IMR-90 (cell line): Measurements from ENCODE around the gene SLC18A2. TPM values are rescaled to one million over a fixed set of nuclear protein-coding genes. Genes with fewer than 3 reads are reported as not detected.

Experiments
- ATAC-seq: fragments of 200-7000 bp; cut with Tn5 transposase; 2 replicates; pipeline ENCODE4 v1.9.1; 2020; ENCODE audit warnings: low read depth, mild to moderate bottlenecking, moderate library complexity
- BruUV-seq: library from RNA; stranded (reverse); fragments of 400-500 nt; replicated peaks from 2 replicates; lab custom pipeline; 2021; lab: Mats Ljungman, UMichigan
- CTCF ChIA-PET: fragments of 300-600 bp; formaldehyde crosslinking; extraction: SDS; loops from one replicate; lab custom pipeline; 2021; ENCODE audit warnings: antibody characterized with exemption; lab: Yijun Ruan, JAX
- POLR2A ChIA-PET: fragments of 300-600 bp; sonication (Branson Sonifier 250); formaldehyde crosslinking; loops from one replicate; lab custom pipeline; 2022; ENCODE audit warnings: antibody characterized with exemption; ENCODE audit not compliant: unreplicated experiment; lab: Charles Lee
- DNase-seq: peaks from one replicate; pipeline ENCODE4 v3.0.0; 2013
- H2AFZ ChIP-seq: replicated peaks from 2 replicates; pipeline ENCODE3; 2013; ENCODE audit warnings: low read length, mild to moderate bottlenecking; ENCODE audit not compliant: poor library complexity
- H2AK5ac ChIP-seq: 2 replicates; pipeline ENCODE4 v1.6.1; 2013; ENCODE audit warnings: low read depth, low read length, inconsistent platforms
- H2AK9ac ChIP-seq: replicated peaks from 2 replicates; pipeline ENCODE3; 2013; ENCODE audit warnings: mild to moderate bottlenecking, low read depth, low read length, moderate library complexity; ENCODE audit not compliant: poor library complexity
- H2BK120ac ChIP-seq: 2 replicates; pipeline ENCODE4 v1.6.1; 2013; ENCODE audit warnings: low read depth, low read length, inconsistent platforms
- H2BK15ac ChIP-seq: 3 replicates; pipeline ENCODE4 v1.6.1; 2013; ENCODE audit warnings: low read depth, low read length, inconsistent platforms
- H2BK20ac ChIP-seq: 2 replicates; pipeline ENCODE4 v1.6.1; 2013; ENCODE audit warnings: low read depth, mild to moderate bottlenecking, inconsistent platforms, low read length, moderate library complexity
- H2BK5ac ChIP-seq: 2 replicates; pipeline ENCODE4 v1.6.1; 2013; ENCODE audit warnings: mild to moderate bottlenecking, low read depth, low read length, inconsistent platforms; ENCODE audit not compliant: poor library complexity, severe bottlenecking
- H3K14ac ChIP-seq: replicated peaks from 2 replicates; pipeline ENCODE4 v1.6.1; 2013; ENCODE audit warnings: low read depth, low read length, inconsistent platforms
- H3K18ac ChIP-seq: 2 replicates; pipeline ENCODE4 v1.6.1; 2013; ENCODE audit warnings: low read depth, low read length, control low read depth
- H3K23ac ChIP-seq: 2 replicates; pipeline ENCODE4 v1.6.1; 2013; ENCODE audit warnings: low read depth, low read length, inconsistent platforms
- H3K27ac ChIP-seq: 2 replicates; pipeline ENCODE4 v1.5.1; 2013; ENCODE audit warnings: mild to moderate bottlenecking, control low read depth, low read length; ENCODE audit not compliant: insufficient read depth
- H3K27me3 ChIP-seq: 2 replicates; pipeline ENCODE4 v1.6.1; 2013; ENCODE audit warnings: low read length; ENCODE audit not compliant: control insufficient read depth, insufficient read depth
- H3K36me3 ChIP-seq: 2 replicates; pipeline ENCODE4 v1.6.1; 2013; ENCODE audit warnings: low read length, mixed read lengths; ENCODE audit not compliant: control insufficient read depth, insufficient read depth
- H3K4ac ChIP-seq: 2 replicates; pipeline ENCODE4 v1.6.1; 2013; ENCODE audit warnings: low read depth, low read length, inconsistent platforms
- H3K4me1 ChIP-seq: 2 replicates; pipeline ENCODE4 v1.6.1; 2013; ENCODE audit warnings: low read length, mixed read lengths; ENCODE audit not compliant: control insufficient read depth, insufficient read depth
- H3K4me2 ChIP-seq: 2 replicates; pipeline ENCODE4 v1.6.1; 2013; ENCODE audit warnings: low read depth, mild to moderate bottlenecking, control low read depth, low read length, moderate library complexity
- H3K4me3 ChIP-seq: 2 replicates; pipeline ENCODE4 v1.5.1; 2013; ENCODE audit warnings: low read depth, mild to moderate bottlenecking, control low read depth, low read length, moderate library complexity; ENCODE audit not compliant: insufficient read depth
- H3K56ac ChIP-seq: 2 replicates; pipeline ENCODE4 v1.6.1; 2013; ENCODE audit warnings: low read length, inconsistent platforms; ENCODE audit not compliant: insufficient read depth; ENCODE audit errors: extremely low read depth
- H3K79me1 ChIP-seq, 2 experiments: 2 replicates each; pipeline ENCODE4 v1.6.1; 2013; ENCODE audit warnings: low read length in 2 of 2, inconsistent platforms in 1 of 2, low read depth in 1 of 2
- H3K9ac ChIP-seq: 2 replicates; pipeline ENCODE4 v1.6.1; 2013; ENCODE audit warnings: low read depth, low read length, control low read depth
- H3K9me1 ChIP-seq: 2 replicates; pipeline ENCODE4 v1.6.1; 2013; ENCODE audit warnings: low read length, inconsistent platforms; ENCODE audit not compliant: insufficient read depth
- H3K9me3 ChIP-seq: 2 replicates; pipeline ENCODE4 v1.6.1; 2013; ENCODE audit warnings: low read length; ENCODE audit not compliant: control insufficient read depth, insufficient read depth
- H4K20me1 ChIP-seq: 2 replicates; pipeline ENCODE4 v1.6.1; 2013; ENCODE audit warnings: low read length, inconsistent platforms; ENCODE audit not compliant: insufficient read depth
- H4K5ac ChIP-seq: 2 replicates; pipeline ENCODE4 v1.6.1; 2013; ENCODE audit warnings: mild to moderate bottlenecking, low read depth, low read length, control low read depth
- H4K8ac ChIP-seq, 2 experiments: 2 replicates each; pipeline ENCODE4 v1.6.1; 2013; ENCODE audit warnings: low read depth in 2 of 2, low read length in 2 of 2, control low read depth in 1 of 2, inconsistent platforms in 1 of 2
- H4K91ac ChIP-seq: 2 replicates; pipeline ENCODE4 v1.6.1; 2013; ENCODE audit warnings: low read depth, low read length, inconsistent platforms; ENCODE audit not compliant: insufficient read depth
- CEBPB ChIP-seq: IDR thresholded peaks from 2 replicates; pipeline ENCODE4 v1.6.1; 2012; ENCODE audit warnings: low read depth, low read length, improper control_type of control experiment
- FOS ChIP-seq: fragments of 150-350 bp; IDR thresholded peaks from 2 replicates; pipeline ENCODE4 v1.6.1; 2016; ENCODE audit warnings: low read depth, low read length
- MAZ ChIP-seq: IDR thresholded peaks from 2 replicates; pipeline ENCODE4 v1.6.1; 2012; ENCODE audit warnings: low read depth, mild to moderate bottlenecking, low read length, improper control_type of control experiment, moderate library complexity, borderline replicate concordance
- POLR2A ChIP-seq: IDR thresholded peaks from 2 replicates; pipeline ENCODE4 v1.6.1; 2012; ENCODE audit warnings: mild to moderate bottlenecking, low read depth, low read length
- SMC3 ChIP-seq: fragments of 150-350 bp; IDR thresholded peaks from 2 replicates; pipeline ENCODE4 v1.6.1; 2016; ENCODE audit warnings: low read depth, mild to moderate bottlenecking, antibody characterized with exemption, low read length, moderate library complexity
- WGBS, 2 experiments: methylation state at CpG; one replicate each; pipeline versions ENCODE4 v1.1.5 to v1.1.7; 2013; ENCODE audit warnings: missing lambda C conversion rate in 2 of 2; ENCODE audit not compliant: insufficient read length in 1 of 2; ENCODE audit errors: extremely low coverage in 2 of 2; 5-methylcytosine and 5-hydroxymethylcytosine counted together
- dilution Hi-C: fragments of 300-500 bp; cut with HindIII; formaldehyde crosslinking; loops from one replicate; pipeline ENCODE4 v1.14.3; 2018; ENCODE audit warnings: low sequenced_read_pairs; ENCODE audit not compliant: unreplicated experiment
- in situ Hi-C: fragments of 300-500 bp; cut with MboI; formaldehyde crosslinking; loops from 3 replicates; pipeline ENCODE4 v1.14.3; 2019; ENCODE audit warnings: low sequenced_read_pairs, inconsistent platforms, mixed read lengths
- intact Hi-C: fragments of 100-400 bp; cut with micrococcal nuclease; formaldehyde crosslinking; loops from 2 replicates; pipeline ENCODE4 v1.10.0; 2022
- polyA plus RNA-seq, 3 experiments: library from polyadenylated mRNA; depleted of rRNA; stranded (reverse); fragments of >200 nt; gene quantifications; 2 replicates each; pipeline ENCODE4 v1.2.3, GENCODE V29; 2012; ENCODE audit warnings: low replicate concordance in 1 of 3
- total RNA-seq: library from RNA; depleted of rRNA; stranded (reverse); fragments of >200 nt; gene quantifications from 2 replicates; pipeline ENCODE4 v1.2.3, GENCODE V29; 2012
- TF ChIP-seq, protein P1 (sequence below): fragments of 150-350 bp; IDR thresholded peaks from 2 replicates; pipeline ENCODE4 v1.6.1; 2016; ENCODE audit warnings: low read depth, mild to moderate bottlenecking, low read length, moderate library complexity, borderline replicate concordance

SLC18A2 gene
- total and polyA plus RNA-seq, 2 of the 4 experiments (the other 2 are of a cell fraction) = not detected

DNA sequence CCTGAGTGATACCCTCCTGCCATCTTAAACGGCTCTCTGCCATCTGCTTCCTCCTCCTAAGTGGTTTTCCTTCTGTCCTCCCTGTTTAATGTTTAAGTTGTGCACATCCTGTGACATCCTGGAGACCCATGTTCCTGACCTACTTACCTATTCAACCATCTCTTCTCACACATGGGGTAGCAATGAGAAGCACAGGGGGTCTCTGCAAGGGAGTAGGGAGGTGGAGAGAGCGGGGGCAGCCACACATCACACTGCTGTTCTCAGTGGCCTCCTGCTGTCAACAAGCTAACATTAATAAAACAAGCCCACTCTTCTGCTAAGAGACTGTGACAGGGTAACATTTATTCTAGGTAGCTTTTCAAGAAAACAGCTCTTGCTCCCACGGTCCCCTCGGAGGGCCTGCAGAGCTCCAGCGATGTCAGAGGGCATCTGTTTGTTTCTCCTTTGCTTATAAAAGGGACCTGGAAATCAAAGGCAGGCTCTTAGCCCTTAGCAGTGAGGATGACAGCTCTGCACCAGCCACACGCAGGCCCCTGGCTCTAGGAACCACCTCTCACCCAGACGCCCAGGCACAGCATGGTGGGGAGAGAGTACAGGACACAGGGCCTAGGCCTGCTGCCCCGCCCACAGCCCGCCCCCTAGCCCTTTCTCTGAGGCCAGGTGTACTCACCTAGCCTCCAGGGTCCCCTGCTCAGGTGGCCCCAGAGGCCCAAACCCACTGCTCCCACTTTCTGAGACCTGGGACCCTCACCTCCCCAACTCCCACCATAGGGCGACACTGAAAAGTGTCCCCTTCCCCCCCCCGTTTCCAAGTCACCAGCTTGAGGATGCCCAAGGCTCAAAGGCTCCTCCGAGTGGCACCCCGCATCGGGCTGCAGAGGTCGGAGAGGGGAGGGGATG is 943 bp upstream of the SLC18A2 start:
- ATAC-seq = no peak

More for the DNA sequence above, 943 bp upstream of the SLC18A2 start:
- Histone ChIP-seq H2AK9ac (no peak overlapping the region), H3K9ac (no peak overlapping the region), H2AFZ (no peak overlapping the region), H3K36me3 (no peaks in the 10 kb centered on the region), H3K56ac (no peak overlapping the region), H2BK20ac (no peak overlapping the region), H4K5ac (no peak overlapping the region), H4K20me1 (no peaks in the 10 kb centered on the region), H3K4me1 (no peaks in the 10 kb centered on the region), H3K23ac (no peak overlapping the region), H3K14ac (no peak overlapping the region), H3K27me3 (peaks cover 41% of the 10 kb centered on the region), H3K27ac (no peak overlapping the region), H2BK5ac (no peak overlapping the region), H4K8ac (no peak overlapping the region), H3K18ac (no peak overlapping the region), H3K9me3 (no peaks in the 10 kb centered on the region), H2BK120ac (no peak overlapping the region), H4K91ac (no peak overlapping the region), H2BK15ac (no peak overlapping the region), H3K4me3 (no peak overlapping the region), H3K4me2 (no peak overlapping the region), H3K9me1 (no peaks in the 10 kb centered on the region), H2AK5ac (no peak overlapping the region), H3K4ac (no peak overlapping the region), H3K79me1 (no peaks in the 10 kb centered on the region)
- no peak for DNase-seq
- CTCF ChIA-PET = no interaction called here
- no peak for TF ChIP-seq FOS
- TF ChIP-seq, protein P1, sequence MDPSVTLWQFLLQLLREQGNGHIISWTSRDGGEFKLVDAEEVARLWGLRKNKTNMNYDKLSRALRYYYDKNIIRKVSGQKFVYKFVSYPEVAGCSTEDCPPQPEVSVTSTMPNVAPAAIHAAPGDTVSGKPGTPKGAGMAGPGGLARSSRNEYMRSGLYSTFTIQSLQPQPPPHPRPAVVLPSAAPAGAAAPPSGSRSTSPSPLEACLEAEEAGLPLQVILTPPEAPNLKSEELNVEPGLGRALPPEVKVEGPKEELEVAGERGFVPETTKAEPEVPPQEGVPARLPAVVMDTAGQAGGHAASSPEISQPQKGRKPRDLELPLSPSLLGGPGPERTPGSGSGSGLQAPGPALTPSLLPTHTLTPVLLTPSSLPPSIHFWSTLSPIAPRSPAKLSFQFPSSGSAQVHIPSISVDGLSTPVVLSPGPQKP = no peak
- TF ChIP-seq POLR2A = no peak
- TF ChIP-seq MAZ = no peak
- no peak for TF ChIP-seq SMC3
- no peak for TF ChIP-seq CEBPB
- WGBS, 2 experiments = 7% methylated on average over 3 of the region's 15 CpGs; no CpG with 5 or more reads in 1 of the 2 experiments
- in situ Hi-C loops (no loop called here), dilution Hi-C loops (no loop called here), intact Hi-C loops (loop anchor here (5.0 kb wide), 1 partner anchor 72 kb away; no protein-coding TSS in a partner anchor)
- BruUV-seq = no TSS peak
- POLR2A ChIA-PET = no interaction called here
